Neural progenitor cell (in vitro differentiated cells): ENCODE measurements around the gene MATK. TPM values are rescaled to one million over a fixed set of nuclear protein-coding genes. Genes with fewer than 3 reads are reported as not detected.

Experiments
- DNase-seq: peaks from one replicate; pipeline ENCODE4 v3.0.0-alpha.2; 2016; ENCODE audit warnings: low spot score
- H2AFZ ChIP-seq: fragments of 200-600 bp; sonication (generic); replicated peaks from 2 replicates; pipeline ENCODE4 v1.6.1; 2016; ENCODE audit warnings: antibody characterized with exemption
- H3F3A ChIP-seq: fragments of 200-600 bp; sonication (generic); 2 replicates; pipeline ENCODE4 v1.6.1; 2016; ENCODE audit warnings: antibody characterized with exemption, low read depth
- H3K27ac ChIP-seq: fragments of 200-600 bp; sonication (generic); 2 replicates; pipeline ENCODE4 v1.5.1; 2016; ENCODE audit warnings: mild to moderate bottlenecking
- H3K27me3 ChIP-seq: fragments of 200-600 bp; sonication (generic); 2 replicates; pipeline ENCODE4 v1.6.1; 2016; ENCODE audit warnings: mild to moderate bottlenecking, moderate library complexity
- H3K36me3 ChIP-seq: fragments of 200-600 bp; sonication (generic); 2 replicates; pipeline ENCODE4 v1.5.1; 2016
- H3K4me1 ChIP-seq: fragments of 200-600 bp; sonication (generic); 2 replicates; pipeline ENCODE4 v1.6.1; 2016; ENCODE audit warnings: mixed run types
- H3K4me2 ChIP-seq: fragments of 200-600 bp; sonication (generic); 2 replicates; pipeline ENCODE4 v1.6.1; 2016
- H3K4me3 ChIP-seq: fragments of 200-600 bp; sonication (generic); 2 replicates; pipeline ENCODE4 v1.5.1; 2016
- H3K79me2 ChIP-seq: fragments of 200-600 bp; sonication (generic); 2 replicates; pipeline ENCODE4 v1.6.1; 2016; ENCODE audit warnings: low read depth
- H3K9ac ChIP-seq: fragments of 200-600 bp; sonication (generic); 2 replicates; pipeline ENCODE4 v1.6.1; 2016
- H3K9me3 ChIP-seq: fragments of 200-600 bp; sonication (generic); 2 replicates; pipeline ENCODE4 v1.5.1; 2016; ENCODE audit warnings: low read depth
- H4K20me1 ChIP-seq: fragments of 200-600 bp; sonication (generic); 2 replicates; pipeline ENCODE4 v1.6.1; 2016; ENCODE audit warnings: low read depth
- H3K27ac Mint-ChIP-seq: 3 replicates; pipeline ENCODE4 v1.8.0; 2021; ENCODE audit warnings: mixed read lengths
- H3K27me3 Mint-ChIP-seq: 2 replicates; pipeline ENCODE4 v1.8.0; 2022; ENCODE audit warnings: low read depth, mild to moderate bottlenecking, inconsistent platforms, moderate library complexity, mixed read lengths; ENCODE audit not compliant: insufficient read depth
- H3K36me3 Mint-ChIP-seq: 3 replicates; pipeline ENCODE4 v1.8.0; 2021; ENCODE audit warnings: mixed read lengths
- H3K4me1 Mint-ChIP-seq: 3 replicates; pipeline ENCODE4 v1.8.0; 2021; ENCODE audit warnings: mixed read lengths
- H3K4me3 Mint-ChIP-seq: 3 replicates; pipeline ENCODE4 v1.8.0; 2021; ENCODE audit warnings: mild to moderate bottlenecking, moderate library complexity, mixed read lengths
- H3K9me3 Mint-ChIP-seq: 3 replicates; pipeline ENCODE4 v1.8.0; 2020; ENCODE audit warnings: mixed read lengths
- CTCF ChIP-seq: fragments of 200-600 bp; sonication (generic); IDR thresholded peaks from 2 replicates; pipeline ENCODE4 v1.5.1; 2017; ENCODE audit warnings: antibody characterized with exemption, mild to moderate bottlenecking
- EZH2 ChIP-seq: fragments of 200-600 bp; sonication (generic); IDR thresholded peaks from 2 replicates; pipeline ENCODE4 v1.6.1; 2017; ENCODE audit warnings: antibody characterized with exemption, mild to moderate bottlenecking, moderate library complexity
- EZH2phosphoT487 ChIP-seq: fragments of 200-600 bp; sonication (generic); IDR thresholded peaks from 2 replicates; pipeline ENCODE4 v1.6.1; 2017; ENCODE audit warnings: antibody characterized with exemption
- total RNA-seq: library from RNA; depleted of rRNA; stranded (reverse); fragments of >200 nt; gene quantifications from 2 replicates; pipeline ENCODE4 v1.2.3, GENCODE V29; 2015; ENCODE audit warnings: low replicate concordance

Gene MATK
- total RNA-seq, 1 donor from 2014 or later: 2.4 TPM

DNA sequence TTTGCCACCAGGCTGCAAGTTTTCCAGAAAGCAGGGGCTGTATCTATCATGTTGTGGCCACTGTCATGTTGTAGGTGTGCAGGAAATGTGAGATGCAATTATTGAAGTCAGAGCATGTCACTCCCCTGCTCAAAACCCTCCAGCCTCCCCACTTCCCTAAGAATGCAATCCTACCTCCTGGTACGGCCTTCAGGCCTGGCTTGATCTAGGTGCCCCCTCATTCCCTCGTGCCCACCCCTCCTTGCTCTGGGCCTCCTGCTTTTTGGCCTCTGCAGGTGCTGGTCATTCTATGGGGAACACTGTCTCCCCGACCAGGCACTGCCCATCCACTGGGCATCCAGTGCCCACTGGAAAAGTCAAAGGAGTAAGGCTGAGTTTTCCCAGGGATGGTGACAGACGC is 28.5 kb upstream of the MATK start:
- Histone ChIP-seq H3K27ac (no peak overlapping the region), H3K27me3 (no peaks in the 10 kb centered on the region), H3K4me1 (no peaks in the 10 kb centered on the region), H3K4me3 (no peak overlapping the region), H3K4me2 (no peak overlapping the region), H3K36me3 (no peaks in the 10 kb centered on the region), H3K79me2 (no peaks in the 10 kb centered on the region), H3K9me3 (no peaks in the 10 kb centered on the region), H3K9ac (no peak overlapping the region), H3F3A (no peaks in the 10 kb centered on the region), H4K20me1 (peaks cover 4% of the 10 kb centered on the region), H2AFZ (no peak overlapping the region)
- Mint-ChIP-seq H3K27ac (no peak overlapping the region), H3K27me3 (no peaks in the 10 kb centered on the region), H3K9me3 (no peaks in the 10 kb centered on the region), H3K36me3 (no peaks in the 10 kb centered on the region), H3K4me1 (peaks cover 8% of the 10 kb centered on the region), H3K4me3 (no peak overlapping the region)
- no peak for TF ChIP-seq CTCF
- TF ChIP-seq EZH2: no peak
- no peak for DNase-seq

DNA sequence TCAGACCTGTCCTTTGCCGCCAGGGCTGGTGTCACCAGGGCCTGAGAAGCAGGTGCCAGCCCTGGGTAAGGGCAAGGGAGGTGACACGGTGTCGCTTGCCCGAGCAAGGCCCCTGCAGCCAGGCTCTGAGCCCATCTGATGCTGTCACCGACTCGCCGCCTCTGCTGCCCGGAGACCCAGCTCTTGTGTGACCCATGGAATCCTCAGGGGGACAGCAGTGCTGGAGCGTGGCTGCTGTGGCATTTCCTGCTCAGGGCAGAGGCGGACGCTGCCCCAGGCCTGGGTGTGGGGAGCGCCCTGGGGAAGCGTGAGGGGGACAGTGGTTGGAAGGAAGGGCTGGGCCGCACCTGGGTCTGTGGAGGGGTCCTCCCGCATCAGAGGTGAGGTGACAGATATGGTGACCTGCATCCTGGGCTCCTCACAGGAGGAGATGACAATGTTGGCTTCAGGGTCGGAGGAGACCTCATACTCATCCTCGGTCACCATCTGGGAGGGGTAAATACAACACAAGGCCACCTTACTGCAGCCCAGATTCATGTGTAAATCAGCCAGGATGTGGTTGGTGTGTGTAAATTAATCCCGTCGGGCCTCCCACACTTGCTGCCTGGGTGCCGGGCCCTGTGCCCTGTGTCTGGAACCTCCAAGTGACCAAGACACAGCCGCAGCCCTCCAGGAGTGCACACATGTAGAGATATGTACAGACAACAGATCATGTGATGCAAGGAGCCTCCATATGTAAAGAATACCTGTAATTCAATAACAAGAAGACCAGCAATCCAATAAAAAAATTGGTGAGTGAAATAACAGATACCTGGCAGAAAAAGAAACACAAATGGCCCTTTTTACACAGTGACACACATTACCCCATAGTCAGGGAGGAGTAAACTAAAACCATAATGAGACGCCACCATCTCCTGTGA is 27.6 kb upstream of the MATK start:
- peaks cover 2% of the 10 kb centered on the region for H3K27me3 Mint-ChIP-seq
- H3K27me3 ChIP-seq: no peaks in the 10 kb centered on the region
- no peak overlapping the region for H3K4me3 ChIP-seq
- no peaks in the 10 kb centered on the region for H3K36me3 Mint-ChIP-seq
- H3K9me3 ChIP-seq: no peaks in the 10 kb centered on the region
- H3K36me3 ChIP-seq: no peaks in the 10 kb centered on the region
- H3K4me1 Mint-ChIP-seq: peaks cover 8% of the 10 kb centered on the region
- H3K27ac Mint-ChIP-seq: no peak overlapping the region
- no peaks in the 10 kb centered on the region for H3K4me1 ChIP-seq
- H3K4me3 Mint-ChIP-seq: no peak overlapping the region
- H3K4me2 ChIP-seq: no peak overlapping the region
- H3K79me2 ChIP-seq: no peaks in the 10 kb centered on the region
- no peaks in the 10 kb centered on the region for H3K9me3 Mint-ChIP-seq
- H4K20me1 ChIP-seq: peaks cover 4% of the 10 kb centered on the region
- H3K9ac ChIP-seq: no peak overlapping the region
- no peak for DNase-seq
- no peaks in the 10 kb centered on the region for H3F3A ChIP-seq
- no peak overlapping the region for H3K27ac ChIP-seq
- TF ChIP-seq EZH2phosphoT487 (no peak), CTCF (no peak), EZH2 (no peak)
- H2AFZ ChIP-seq: no peak overlapping the region

DNA sequence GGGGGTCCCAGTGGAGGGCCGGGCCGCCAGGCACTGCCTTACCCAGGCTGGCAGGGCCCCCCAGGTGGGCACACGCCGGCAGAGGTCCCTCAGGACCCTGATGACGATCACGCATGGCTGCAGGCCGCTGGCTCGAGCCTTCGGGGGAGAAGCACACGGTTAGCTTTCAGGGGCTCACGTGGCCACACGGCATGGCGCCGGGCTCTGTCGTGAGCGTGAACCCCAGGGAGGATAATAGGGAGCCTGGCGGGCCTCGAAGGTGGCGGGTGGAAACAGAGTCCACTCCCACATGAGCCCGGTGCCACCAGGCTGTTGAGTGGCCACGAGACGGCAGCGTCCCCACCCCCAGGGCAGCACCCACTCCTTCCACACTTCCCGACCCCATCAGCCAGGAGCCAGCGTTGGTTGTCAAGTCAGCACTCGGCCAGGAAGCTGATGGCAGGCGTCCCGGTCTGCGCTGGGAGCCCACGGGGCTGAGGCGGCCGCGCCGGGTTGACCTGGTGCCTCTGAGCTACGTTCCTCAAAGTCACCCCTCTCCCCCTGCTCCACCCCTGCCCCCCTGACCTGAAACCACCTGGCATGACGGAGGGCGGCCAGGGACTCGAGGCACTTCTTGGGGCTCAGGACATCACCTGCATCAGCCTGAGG is 24.7 kb upstream of the MATK start:
- H3K36me3 ChIP-seq: no peaks in the 10 kb centered on the region
- no peaks in the 10 kb centered on the region for H3K79me2 ChIP-seq
- no peak for TF ChIP-seq CTCF
- TF ChIP-seq EZH2: no peak
- TF ChIP-seq EZH2phosphoT487: no peak
- H3F3A ChIP-seq: peaks cover 6% of the 10 kb centered on the region
- H3K27me3 Mint-ChIP-seq: peaks cover 2% of the 10 kb centered on the region
- H3K9me3 ChIP-seq: no peaks in the 10 kb centered on the region
- no peak overlapping the region for H2AFZ ChIP-seq
- peaks cover 3% of the 10 kb centered on the region for H3K36me3 Mint-ChIP-seq
- H3K4me3 Mint-ChIP-seq: no peak overlapping the region
- H3K9ac ChIP-seq: no peak overlapping the region
- H3K9me3 Mint-ChIP-seq: peaks cover 3% of the 10 kb centered on the region
- H3K4me3 ChIP-seq: no peak overlapping the region
- H3K27ac ChIP-seq: no peak overlapping the region
- no peaks in the 10 kb centered on the region for H4K20me1 ChIP-seq
- no peak overlapping the region for H3K27ac Mint-ChIP-seq
- no peak overlapping the region for H3K4me2 ChIP-seq
- H3K27me3 ChIP-seq: no peaks in the 10 kb centered on the region
- no peaks in the 10 kb centered on the region for H3K4me1 Mint-ChIP-seq
- DNase-seq: no peak
- no peaks in the 10 kb centered on the region for H3K4me1 ChIP-seq
